Activated T-helper 9 cell treated with anti-CD3 and anti-CD28 coated beads, Interleukin-2, amount 50 U/mL, for 16 hours (primary cell): ENCODE results near the gene PTCD3.

Source experiments
- DNase-seq: peaks from one replicate; pipeline ENCODE4 v3.0.0-alpha.2; 2020; ENCODE audit warnings: low read depth

Gene PTCD3

DNA sequence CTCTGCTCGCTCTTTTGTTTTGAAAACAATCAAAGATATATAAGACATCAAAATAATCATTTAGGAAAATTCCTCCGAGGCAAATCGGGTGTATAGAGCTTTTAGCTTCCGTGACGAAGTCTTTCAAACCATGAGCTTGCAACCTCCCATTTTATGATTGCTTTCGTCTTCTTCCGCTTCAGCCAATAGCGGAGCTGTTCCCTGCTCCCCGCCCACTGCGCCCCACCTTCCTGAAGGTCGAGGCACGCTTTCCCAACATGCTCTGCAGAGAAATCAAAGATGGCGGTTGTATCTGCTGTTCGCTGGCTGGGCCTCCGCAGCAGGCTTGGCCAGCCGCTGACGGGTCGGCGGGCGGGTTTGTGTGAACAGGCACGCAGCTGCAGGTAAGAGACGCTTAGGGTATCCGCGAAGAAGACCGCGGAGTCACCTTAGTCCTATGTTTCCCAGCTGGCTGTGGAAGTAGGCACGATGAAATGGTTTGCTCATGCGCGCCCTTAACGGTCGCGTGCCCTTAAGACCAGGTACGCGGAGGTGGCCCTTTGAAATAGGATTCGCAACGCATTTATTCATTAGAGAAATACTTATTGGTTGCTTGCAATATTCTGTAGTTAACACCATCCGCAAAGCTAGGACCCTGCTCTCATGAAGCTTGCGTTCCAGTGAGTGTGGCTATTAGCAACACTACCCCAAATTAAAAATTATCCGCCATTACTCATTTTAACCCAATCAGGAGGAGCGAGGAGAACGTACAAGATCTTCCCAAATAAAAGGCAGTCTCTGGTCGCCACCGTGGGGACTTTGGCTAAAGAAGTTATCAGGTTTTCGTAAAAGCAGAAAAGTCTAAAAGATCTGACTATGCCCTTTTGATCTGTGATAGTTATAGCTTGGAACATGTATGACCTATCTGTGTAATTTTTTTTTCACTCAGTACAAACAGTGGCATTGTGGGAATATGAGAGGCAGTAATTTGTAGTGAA lies at the start of gene PTCD3:
PTCD3 (plus strand) TSS at position 267 of the 977 bp plus-strand sequence; CDS start at position 280, 13 bp downstream.
- peak; percentile 91 for DNase-seq

DNA sequence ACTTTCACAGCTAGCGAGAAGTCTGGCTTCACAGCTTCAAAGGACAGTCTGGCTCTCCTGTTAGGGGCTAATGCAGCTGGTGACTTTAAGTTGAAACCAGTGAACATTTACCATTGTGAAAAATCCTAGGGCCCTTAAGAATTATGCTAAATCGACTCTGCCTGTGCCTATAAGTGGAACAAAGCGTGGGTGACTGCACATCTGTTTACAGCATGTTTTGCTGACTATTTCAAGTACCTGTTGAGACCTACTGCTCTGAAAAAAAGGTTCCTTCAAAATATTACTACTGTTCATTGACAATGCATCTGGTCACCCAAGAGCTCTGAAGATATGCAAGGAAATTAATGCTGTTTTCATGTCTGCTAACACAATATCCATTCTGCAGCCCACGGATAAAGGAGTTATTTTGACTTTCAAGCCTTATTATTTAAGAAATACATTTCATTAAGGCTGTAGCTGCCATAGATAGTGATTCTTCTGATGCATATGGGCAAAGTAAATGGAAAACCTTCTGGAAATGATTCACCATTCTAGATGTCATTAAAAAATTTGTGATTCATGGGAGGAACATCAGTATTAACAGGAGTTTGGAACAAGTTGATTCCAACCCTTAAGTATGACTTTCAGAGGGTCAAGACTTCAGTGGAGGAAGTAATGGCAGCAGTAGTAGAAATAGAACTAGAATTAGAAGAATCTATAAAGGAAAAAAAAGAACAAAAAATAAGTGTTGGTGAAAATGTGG lies 49.3 kb upstream of the PTCD3 start:
- DNase-seq, result no peak

DNA sequence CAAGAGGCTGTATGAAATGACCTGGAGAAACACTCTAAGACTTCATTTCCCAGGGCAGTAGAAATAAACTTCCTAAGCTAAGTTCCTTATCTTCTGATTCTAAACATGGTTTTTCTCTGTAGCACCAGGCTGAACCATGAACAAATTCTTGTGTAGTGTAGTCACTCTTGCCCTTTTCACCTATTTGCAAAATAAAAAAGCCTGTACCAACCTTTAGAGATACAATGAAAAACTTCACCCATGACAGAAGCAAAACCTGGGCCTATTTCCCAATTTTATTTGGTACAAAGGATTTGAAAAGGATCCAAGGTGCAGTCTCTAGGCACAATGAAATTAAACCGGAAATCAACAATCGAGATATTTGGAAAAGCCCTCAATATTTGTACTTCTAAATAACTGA lies 44.0 kb upstream of the PTCD3 start:
- no peak for DNase-seq

- no peak for DNase-seq
These were observed 42.0 kb upstream of the PTCD3 start for GRCh38 chr2:86064006-86064405.

DNA sequence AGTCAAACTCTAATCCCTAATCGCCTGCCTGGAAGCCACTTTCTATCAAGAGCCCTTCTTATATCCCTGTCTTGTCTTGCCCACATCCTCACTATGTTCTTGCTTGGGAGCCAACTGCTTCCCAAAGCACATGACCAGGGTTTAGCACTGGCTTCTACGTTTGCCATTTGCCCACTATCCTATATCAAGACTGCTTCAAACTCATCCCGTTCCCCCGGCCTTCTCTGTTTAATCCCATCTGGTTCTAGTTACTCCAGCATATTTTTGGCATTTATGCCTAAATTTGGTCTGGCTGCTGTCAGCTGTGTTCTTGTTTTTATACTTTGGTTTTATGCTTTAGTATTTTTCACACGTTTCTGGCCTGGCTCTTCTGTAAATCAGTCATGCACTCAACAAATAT lies 40.5 kb upstream of the PTCD3 start:
- no peak for DNase-seq

GRCh38 chr2:86066007-86066578 lies 39.9 kb upstream of the PTCD3 start:
- no peak for DNase-seq

DNA sequence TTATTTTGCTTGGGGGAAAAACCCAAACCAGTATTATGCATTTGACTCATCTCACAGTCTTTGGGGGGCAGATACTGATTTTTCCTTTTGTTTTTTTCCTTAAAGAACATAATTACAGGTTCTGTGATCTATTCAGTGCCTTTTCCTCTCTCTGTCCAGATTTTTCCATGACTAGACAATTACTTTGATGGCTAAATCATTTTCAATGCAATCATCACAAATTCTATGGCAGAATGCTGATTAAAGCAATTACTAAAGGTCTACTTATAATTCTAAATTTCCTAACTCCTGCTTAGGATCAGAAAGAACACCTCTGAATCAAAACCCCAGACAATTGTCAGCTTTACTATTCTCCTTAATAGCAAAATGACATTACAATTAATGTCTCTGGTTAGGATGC lies 39.1 kb upstream of the PTCD3 start:
- DNase-seq, result no peak

- DNase-seq, result no peak
These were observed 37.9 kb upstream of the PTCD3 start for GRCh38 chr2:86068136-86068588.

GRCh38 chr2:86068648-86069047 lies 37.4 kb upstream of the PTCD3 start:
- DNase-seq, result no peak

GRCh38 chr2:86069091-86069685 lies 36.8 kb upstream of the PTCD3 start:
- DNase-seq, result no peak

GRCh38 chr2:86069783-86070339 lies 36.2 kb upstream of the PTCD3 start:
- DNase-seq, result no peak

DNA sequence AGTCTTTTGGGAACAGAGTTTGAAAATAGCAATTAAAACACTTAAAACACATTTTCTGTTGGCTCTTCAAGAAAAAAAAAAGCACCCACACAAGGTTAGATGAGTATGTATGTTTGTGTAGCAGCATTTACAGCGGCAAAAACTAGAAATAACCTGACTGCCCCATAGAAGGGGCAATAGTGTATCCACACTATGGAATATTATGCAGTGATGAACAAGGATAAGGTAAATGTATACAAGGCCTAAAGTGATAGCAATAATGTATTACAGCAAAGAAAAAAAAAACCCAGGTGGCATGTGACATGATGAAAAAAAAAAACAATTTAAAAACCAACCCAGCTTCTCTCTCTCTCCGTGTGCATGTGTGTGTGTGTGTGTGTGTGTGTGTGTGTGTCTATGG lies 35.2 kb upstream of the PTCD3 start:
- DNase-seq, result no peak

DNA sequence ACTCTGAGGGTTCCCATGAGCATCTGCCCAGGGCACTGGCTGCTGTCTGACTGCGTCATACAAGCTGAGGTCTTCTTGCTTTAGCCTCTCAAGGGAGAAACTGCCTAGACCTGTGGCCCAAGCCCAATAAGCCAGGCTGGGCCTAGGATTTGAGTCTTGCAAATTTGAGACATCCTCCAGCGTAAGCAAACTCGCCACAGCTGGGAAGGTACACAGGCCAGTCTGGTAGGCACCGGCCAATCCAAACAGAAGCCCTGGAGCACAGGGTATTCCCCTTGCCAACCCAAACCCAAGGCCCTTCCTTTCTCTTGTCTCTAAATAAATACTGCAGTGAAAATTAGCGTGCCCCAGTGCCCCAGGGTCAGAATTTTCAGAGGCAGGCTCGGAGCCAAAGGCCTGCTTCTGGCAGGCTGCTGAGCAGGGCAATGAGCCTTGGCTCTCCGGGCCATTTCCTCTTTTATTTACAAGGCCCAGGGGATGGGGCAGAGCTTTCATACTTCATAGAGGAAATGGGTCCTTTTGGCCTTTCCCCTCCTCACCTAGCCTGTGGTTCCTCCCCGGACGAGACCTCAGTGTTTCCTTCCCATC lies 33.7 kb upstream of the PTCD3 start:
- no peak for DNase-seq

GRCh38 chr2:86073225-86073624 lies 32.8 kb upstream of the PTCD3 start:
- DNase-seq, result no peak

DNA sequence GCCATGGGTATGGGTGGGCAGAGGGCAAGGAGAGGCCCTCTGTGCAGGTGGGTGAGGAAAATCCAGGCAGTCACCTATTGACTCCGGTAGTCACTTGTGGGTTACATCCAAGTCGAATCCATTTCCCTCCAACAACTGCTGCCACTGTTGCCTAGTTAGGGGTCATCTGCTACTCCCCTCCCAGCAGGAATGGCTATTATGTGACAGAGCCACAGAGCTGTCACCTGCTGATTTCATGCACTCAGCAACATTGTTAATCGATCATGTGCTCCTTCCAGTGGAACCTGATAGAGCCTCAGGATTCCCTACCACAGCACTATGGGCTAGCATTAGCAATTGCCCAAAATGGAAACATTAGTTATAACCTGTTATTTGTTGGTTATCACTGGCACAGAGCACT lies 31.8 kb upstream of the PTCD3 start:
- no peak for DNase-seq

DNA sequence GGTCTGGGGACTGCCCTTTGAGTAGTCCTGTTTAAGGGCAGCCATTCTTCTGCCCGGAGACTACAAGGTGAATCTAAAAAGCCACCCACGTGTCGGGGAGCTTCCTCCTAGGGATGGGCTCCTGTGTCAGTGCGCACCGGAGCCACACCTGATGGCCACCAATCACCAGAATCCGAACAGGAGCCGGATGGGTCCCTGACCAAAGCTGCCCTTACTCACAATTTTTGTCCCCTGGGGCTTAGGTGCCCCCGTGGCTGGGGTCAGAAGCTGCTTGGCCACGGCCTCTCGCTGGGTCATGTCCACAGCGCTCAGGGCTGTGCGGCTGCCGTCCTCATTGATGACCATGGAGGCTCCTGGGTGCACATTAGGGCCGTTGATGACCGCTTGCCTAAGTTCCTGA lies 31.2 kb upstream of the PTCD3 start:
- DNase-seq, result no peak

DNA sequence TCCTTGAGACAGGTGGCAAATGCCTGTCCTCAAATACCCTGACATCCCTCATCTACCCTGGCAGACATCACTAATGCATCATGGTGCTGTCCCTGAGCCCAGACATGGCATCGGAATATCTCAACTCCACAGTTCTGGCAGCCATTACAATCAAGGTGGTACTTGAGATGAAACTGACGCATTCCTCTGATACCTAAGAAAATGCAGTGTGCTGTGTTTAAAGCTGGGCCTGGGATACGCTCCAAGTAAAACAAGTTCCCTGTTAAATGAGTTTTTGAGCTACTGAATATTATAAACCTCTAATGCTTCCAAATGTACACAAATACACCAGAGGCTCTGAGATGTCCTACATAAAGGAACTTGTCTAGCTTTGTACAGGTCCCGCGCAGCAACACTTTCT lies 30.1 kb upstream of the PTCD3 start:
- no peak for DNase-seq

- no peak for DNase-seq
These were observed 27.1 kb upstream of the PTCD3 start for GRCh38 chr2:86078774-86079545.

DNA sequence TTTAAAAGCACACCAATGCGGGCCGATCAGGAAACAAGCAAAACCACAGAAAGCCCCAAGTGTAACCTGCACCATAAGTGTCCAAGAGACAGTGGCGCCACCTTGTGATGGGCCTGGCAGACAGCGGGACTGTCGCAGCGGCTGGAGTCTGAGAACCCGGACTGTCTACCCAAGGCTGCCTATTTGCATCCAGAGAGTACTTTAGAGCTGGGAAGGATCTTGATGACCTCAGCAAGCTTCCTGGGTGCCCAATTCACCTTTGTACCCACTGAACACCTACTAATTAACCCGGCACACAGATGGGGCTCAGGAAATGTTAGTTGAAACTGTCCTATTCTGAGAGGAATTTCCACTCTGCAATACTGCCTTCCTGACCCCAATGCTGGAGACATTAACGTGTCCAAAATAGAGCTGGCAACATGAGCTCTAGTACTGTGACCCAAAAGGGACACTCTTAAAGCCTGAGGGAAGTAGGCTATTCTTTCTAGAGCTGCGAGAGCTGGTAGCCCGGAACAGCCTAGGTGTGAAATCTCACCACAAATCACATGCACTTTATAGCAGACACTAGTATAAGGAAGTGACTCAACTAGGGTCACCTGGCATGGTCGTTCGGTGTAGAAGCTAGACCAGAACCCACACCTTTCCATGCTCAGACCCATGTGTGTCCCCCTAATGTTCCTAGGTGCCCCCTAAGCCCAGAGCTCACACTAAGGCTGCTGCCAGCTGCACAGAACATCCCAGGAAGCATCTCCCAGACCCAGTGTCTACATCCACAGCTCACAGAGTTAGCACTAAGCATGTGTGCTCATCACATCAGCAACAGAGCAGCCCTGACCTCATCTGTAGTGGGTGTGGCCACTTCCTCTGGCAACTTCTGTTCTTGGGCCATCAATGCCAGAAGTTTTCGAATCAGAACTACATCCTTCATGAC lies 25.8 kb upstream of the PTCD3 start:
- DNase-seq, result peak; percentile 60

DNA sequence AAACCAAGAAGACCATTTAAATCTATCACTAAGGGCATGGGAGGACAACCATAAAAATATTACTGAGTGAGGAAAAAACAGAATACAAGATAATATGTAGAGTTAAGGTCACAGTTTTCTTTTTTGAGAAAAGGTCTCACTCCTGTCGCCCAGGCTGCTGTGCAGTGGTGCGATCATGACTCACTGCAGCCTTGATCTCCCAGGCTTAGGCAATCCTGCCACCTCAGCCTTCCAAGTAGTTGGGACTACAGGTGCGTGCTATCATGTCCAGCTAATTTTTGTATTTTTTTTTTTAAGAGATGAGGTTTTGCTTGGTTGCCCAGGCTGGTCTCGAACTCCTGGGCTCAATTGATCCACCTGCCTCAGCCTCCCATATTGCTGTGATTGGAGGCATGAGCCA lies 24.3 kb upstream of the PTCD3 start:
- no peak for DNase-seq
